WTC11 (cell line): ENCODE results near the gene LPP.

ENCODE experiments used
- ATF1 ChIP-seq: sonication (generic); formaldehyde crosslinking; IDR thresholded peaks from 2 replicates; pipeline ENCODE4 v1.8.1; 2023; ENCODE audit warnings: mild to moderate bottlenecking, moderate library complexity, missing genetic modification reagents
- ELF4 ChIP-seq: sonication (generic); formaldehyde crosslinking; IDR thresholded peaks from 2 replicates; pipeline ENCODE4 v1.8.1; 2022; ENCODE audit warnings: low read depth, mild to moderate bottlenecking, moderate library complexity, missing genetic modification reagents
- NFATC4 ChIP-seq: fragments of 250-450 bp; sonication (Bioruptor Pico); IDR thresholded peaks from 2 replicates; pipeline ENCODE4 v1.9.0; 2021; ENCODE audit warnings: mild to moderate bottlenecking
- SMAD3 ChIP-seq: sonication (generic); formaldehyde crosslinking; IDR thresholded peaks from 2 replicates; pipeline ENCODE4 v1.8.0; 2022; ENCODE audit warnings: missing genetic modification reagents, mild to moderate bottlenecking, borderline replicate concordance
- SP1 ChIP-seq: sonication (generic); formaldehyde crosslinking; conservative IDR thresholded peaks from 2 replicates; pipeline ENCODE4 v1.8.1; 2022; ENCODE audit warnings: missing genetic modification reagents
- ZNF121 ChIP-seq: sonication (generic); formaldehyde crosslinking; IDR thresholded peaks from 2 replicates; pipeline ENCODE4 v1.8.0; 2023; ENCODE audit warnings: missing genetic modification reagents
- TF ChIP-seq, protein P1 (sequence below): fragments of 200-600 bp; IDR thresholded peaks from 2 replicates; pipeline ENCODE4 v1.8.0; 2022; ENCODE audit warnings: antibody characterized with exemption
- TF ChIP-seq, protein P2 (sequence below): sonication (generic); formaldehyde crosslinking; IDR thresholded peaks from 2 replicates; pipeline ENCODE4 v1.8.1; 2023; ENCODE audit warnings: mild to moderate bottlenecking, missing genetic modification reagents, moderate library complexity
- TF ChIP-seq, protein P3 (sequence below): sonication (generic); formaldehyde crosslinking; IDR thresholded peaks from 2 replicates; pipeline ENCODE4 v1.8.1; 2022; ENCODE audit warnings: low read depth, missing genetic modification reagents, borderline replicate concordance
- TF ChIP-seq, protein P4 (sequence below): sonication (generic); formaldehyde crosslinking; IDR thresholded peaks from 2 replicates; pipeline ENCODE4 v1.8.0; 2023; ENCODE audit warnings: missing genetic modification reagents
- TF ChIP-seq, protein P5 (sequence below): sonication (generic); formaldehyde crosslinking; IDR thresholded peaks from 2 replicates; pipeline ENCODE4 v1.8.1; 2022; ENCODE audit warnings: mild to moderate bottlenecking, moderate library complexity, missing genetic modification reagents

DNA sequence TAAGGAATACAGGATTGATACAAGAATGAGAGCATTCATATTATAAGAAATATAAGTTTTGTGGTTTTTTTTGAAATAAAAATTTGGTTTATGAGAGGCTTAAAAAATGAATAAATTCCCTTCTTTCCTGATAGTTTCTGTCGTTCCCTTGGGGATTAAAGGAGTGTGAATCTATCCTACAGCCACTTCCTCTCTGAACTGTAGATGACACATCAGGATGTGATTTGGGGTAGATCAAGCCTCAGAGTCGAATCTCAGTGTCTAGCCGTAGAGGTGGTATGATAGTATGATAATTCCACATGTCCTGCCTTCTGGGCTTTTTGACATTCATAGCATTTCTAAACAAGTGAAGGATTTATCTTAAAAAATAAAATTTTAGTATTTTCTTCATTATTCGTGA, 343.1 kb downstream of the LPP start:
- TF ChIP-seq, protein P1, sequence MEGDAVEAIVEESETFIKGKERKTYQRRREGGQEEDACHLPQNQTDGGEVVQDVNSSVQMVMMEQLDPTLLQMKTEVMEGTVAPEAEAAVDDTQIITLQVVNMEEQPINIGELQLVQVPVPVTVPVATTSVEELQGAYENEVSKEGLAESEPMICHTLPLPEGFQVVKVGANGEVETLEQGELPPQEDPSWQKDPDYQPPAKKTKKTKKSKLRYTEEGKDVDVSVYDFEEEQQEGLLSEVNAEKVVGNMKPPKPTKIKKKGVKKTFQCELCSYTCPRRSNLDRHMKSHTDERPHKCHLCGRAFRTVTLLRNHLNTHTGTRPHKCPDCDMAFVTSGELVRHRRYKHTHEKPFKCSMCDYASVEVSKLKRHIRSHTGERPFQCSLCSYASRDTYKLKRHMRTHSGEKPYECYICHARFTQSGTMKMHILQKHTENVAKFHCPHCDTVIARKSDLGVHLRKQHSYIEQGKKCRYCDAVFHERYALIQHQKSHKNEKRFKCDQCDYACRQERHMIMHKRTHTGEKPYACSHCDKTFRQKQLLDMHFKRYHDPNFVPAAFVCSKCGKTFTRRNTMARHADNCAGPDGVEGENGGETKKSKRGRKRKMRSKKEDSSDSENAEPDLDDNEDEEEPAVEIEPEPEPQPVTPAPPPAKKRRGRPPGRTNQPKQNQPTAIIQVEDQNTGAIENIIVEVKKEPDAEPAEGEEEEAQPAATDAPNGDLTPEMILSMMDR, result no peak
- TF ChIP-seq, protein P2, sequence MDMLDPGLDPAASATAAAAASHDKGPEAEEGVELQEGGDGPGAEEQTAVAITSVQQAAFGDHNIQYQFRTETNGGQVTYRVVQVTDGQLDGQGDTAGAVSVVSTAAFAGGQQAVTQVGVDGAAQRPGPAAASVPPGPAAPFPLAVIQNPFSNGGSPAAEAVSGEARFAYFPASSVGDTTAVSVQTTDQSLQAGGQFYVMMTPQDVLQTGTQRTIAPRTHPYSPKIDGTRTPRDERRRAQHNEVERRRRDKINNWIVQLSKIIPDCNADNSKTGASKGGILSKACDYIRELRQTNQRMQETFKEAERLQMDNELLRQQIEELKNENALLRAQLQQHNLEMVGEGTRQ (CRISPR knock-in tag), result no peak
- TF ChIP-seq, protein P3, sequence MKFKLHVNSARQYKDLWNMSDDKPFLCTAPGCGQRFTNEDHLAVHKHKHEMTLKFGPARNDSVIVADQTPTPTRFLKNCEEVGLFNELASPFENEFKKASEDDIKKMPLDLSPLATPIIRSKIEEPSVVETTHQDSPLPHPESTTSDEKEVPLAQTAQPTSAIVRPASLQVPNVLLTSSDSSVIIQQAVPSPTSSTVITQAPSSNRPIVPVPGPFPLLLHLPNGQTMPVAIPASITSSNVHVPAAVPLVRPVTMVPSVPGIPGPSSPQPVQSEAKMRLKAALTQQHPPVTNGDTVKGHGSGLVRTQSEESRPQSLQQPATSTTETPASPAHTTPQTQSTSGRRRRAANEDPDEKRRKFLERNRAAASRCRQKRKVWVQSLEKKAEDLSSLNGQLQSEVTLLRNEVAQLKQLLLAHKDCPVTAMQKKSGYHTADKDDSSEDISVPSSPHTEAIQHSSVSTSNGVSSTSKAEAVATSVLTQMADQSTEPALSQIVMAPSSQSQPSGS (CRISPR knock-in tag), result no peak
- TF ChIP-seq, protein P4, sequence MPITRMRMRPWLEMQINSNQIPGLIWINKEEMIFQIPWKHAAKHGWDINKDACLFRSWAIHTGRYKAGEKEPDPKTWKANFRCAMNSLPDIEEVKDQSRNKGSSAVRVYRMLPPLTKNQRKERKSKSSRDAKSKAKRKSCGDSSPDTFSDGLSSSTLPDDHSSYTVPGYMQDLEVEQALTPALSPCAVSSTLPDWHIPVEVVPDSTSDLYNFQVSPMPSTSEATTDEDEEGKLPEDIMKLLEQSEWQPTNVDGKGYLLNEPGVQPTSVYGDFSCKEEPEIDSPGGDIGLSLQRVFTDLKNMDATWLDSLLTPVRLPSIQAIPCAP (CRISPR knock-in tag), result no peak
- TF ChIP-seq ELF4 (CRISPR knock-in tag) (no peak), SMAD3 (CRISPR knock-in tag) (no peak), ZNF121 (no peak), NFATC4 (CRISPR knock-in tag) (no peak), SP1 (no peak), ATF1 (CRISPR knock-in tag) (no peak)
- TF ChIP-seq, protein P5, sequence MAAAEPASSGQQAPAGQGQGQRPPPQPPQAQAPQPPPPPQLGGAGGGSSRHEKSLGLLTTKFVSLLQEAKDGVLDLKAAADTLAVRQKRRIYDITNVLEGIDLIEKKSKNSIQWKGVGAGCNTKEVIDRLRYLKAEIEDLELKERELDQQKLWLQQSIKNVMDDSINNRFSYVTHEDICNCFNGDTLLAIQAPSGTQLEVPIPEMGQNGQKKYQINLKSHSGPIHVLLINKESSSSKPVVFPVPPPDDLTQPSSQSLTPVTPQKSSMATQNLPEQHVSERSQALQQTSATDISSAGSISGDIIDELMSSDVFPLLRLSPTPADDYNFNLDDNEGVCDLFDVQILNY (CRISPR knock-in tag), result no peak
